HEK293 (cell line): ENCODE measurements around the gene MFSD11.

Experiments used
- BCL11B ChIP-seq: fragments of 450-650 bp; formaldehyde crosslinking; IDR thresholded peaks from 2 replicates; pipeline ENCODE4 v1.5.1; 2016; ENCODE audit warnings: low read depth, missing biosample characterization, missing genetic modification characterization
- GLI2 ChIP-seq: fragments of 450-650 bp; formaldehyde crosslinking; IDR thresholded peaks from 2 replicates; pipeline ENCODE4; 2017; ENCODE audit warnings: missing biosample characterization, missing genetic modification characterization, low read depth, borderline replicate concordance
- MYNN ChIP-seq: fragments of 450-650 bp; formaldehyde crosslinking; IDR thresholded peaks from 2 replicates; pipeline ENCODE4 v1.5.1; 2016; ENCODE audit warnings: missing biosample characterization, missing genetic modification characterization, borderline replicate concordance
- OVOL3 ChIP-seq: fragments of 450-650 bp; formaldehyde crosslinking; IDR thresholded peaks from 2 replicates; pipeline ENCODE4 v1.5.1; 2016; ENCODE audit warnings: missing biosample characterization, missing genetic modification characterization
- PRDM10 ChIP-seq: fragments of 450-650 bp; formaldehyde crosslinking; IDR thresholded peaks from 2 replicates; pipeline ENCODE4 v1.5.1; 2016; ENCODE audit warnings: missing biosample characterization, missing genetic modification characterization
- REST ChIP-seq: fragments of 450-650 bp; formaldehyde crosslinking; IDR thresholded peaks from 2 replicates; pipeline ENCODE4 v1.5.1; 2016; ENCODE audit warnings: missing biosample characterization, missing genetic modification characterization
- ZBTB49 ChIP-seq: fragments of 450-650 bp; formaldehyde crosslinking; IDR thresholded peaks from 2 replicates; pipeline ENCODE4 v1.5.1; 2016; ENCODE audit warnings: missing biosample characterization, missing genetic modification characterization, low read depth
- ZFP3 ChIP-seq: fragments of 450-650 bp; formaldehyde crosslinking; IDR thresholded peaks from 2 replicates; pipeline ENCODE4 v1.5.1; 2016; ENCODE audit warnings: low read depth, missing biosample characterization, missing genetic modification characterization
- ZFP69B ChIP-seq: fragments of 450-650 bp; formaldehyde crosslinking; IDR thresholded peaks from 2 replicates; pipeline ENCODE4 v1.5.1; 2016; ENCODE audit warnings: missing biosample characterization, missing genetic modification characterization
- ZNF10 ChIP-seq: fragments of 450-650 bp; formaldehyde crosslinking; IDR thresholded peaks from 2 replicates; pipeline ENCODE4 v1.5.1; 2017; ENCODE audit warnings: missing biosample characterization, missing genetic modification characterization
- ZNF138 ChIP-seq: fragments of 450-650 bp; formaldehyde crosslinking; IDR thresholded peaks from 2 replicates; pipeline ENCODE4 v1.5.1; 2016; ENCODE audit warnings: missing biosample characterization, missing genetic modification characterization, borderline replicate concordance
- ZNF148 ChIP-seq: fragments of 450-650 bp; formaldehyde crosslinking; IDR thresholded peaks from 2 replicates; pipeline ENCODE4 v1.5.0; 2017; ENCODE audit warnings: missing biosample characterization, missing genetic modification characterization, borderline replicate concordance
- ZNF221 ChIP-seq: fragments of 450-650 bp; formaldehyde crosslinking; IDR thresholded peaks from 2 replicates; pipeline ENCODE4 v1.5.1; 2017; ENCODE audit warnings: missing biosample characterization, missing genetic modification characterization, borderline replicate concordance
- ZNF335 ChIP-seq: fragments of 450-650 bp; formaldehyde crosslinking; conservative IDR thresholded peaks from 2 replicates; pipeline ENCODE4 v1.5.1; 2016; ENCODE audit warnings: missing biosample characterization, missing genetic modification characterization
- ZNF341 ChIP-seq: fragments of 450-650 bp; formaldehyde crosslinking; IDR thresholded peaks from 2 replicates; pipeline ENCODE4; 2016; ENCODE audit warnings: low read depth, missing biosample characterization, missing genetic modification characterization
- ZNF350 ChIP-seq: fragments of 450-650 bp; formaldehyde crosslinking; IDR thresholded peaks from 2 replicates; pipeline ENCODE4 v1.5.0; 2017; ENCODE audit warnings: missing biosample characterization, mild to moderate bottlenecking, missing genetic modification characterization
- ZNF366 ChIP-seq: fragments of 450-650 bp; formaldehyde crosslinking; conservative IDR thresholded peaks from 2 replicates; pipeline ENCODE4 v1.5.1; 2016; ENCODE audit warnings: missing biosample characterization, missing genetic modification characterization
- ZNF391 ChIP-seq: fragments of 450-650 bp; formaldehyde crosslinking; IDR thresholded peaks from 2 replicates; pipeline ENCODE4 v1.5.1; 2016; ENCODE audit warnings: low read depth, missing biosample characterization, missing genetic modification characterization, borderline replicate concordance
- ZNF404 ChIP-seq: fragments of 450-650 bp; formaldehyde crosslinking; IDR thresholded peaks from 2 replicates; pipeline ENCODE4 v1.5.1; 2017; ENCODE audit warnings: missing biosample characterization, missing genetic modification characterization
- ZNF514 ChIP-seq: fragments of 450-650 bp; formaldehyde crosslinking; IDR thresholded peaks from 2 replicates; pipeline ENCODE4 v1.5.1; 2016; ENCODE audit warnings: missing biosample characterization, missing genetic modification characterization
- ZNF544 ChIP-seq: fragments of 450-650 bp; formaldehyde crosslinking; IDR thresholded peaks from 2 replicates; pipeline ENCODE4 v1.5.0; 2017; ENCODE audit warnings: missing biosample characterization, missing genetic modification characterization
- ZNF585B ChIP-seq: fragments of 450-650 bp; formaldehyde crosslinking; IDR thresholded peaks from 2 replicates; pipeline ENCODE4 v1.5.1; 2016; ENCODE audit warnings: missing biosample characterization, missing genetic modification characterization
- ZNF596 ChIP-seq: fragments of 450-650 bp; IDR thresholded peaks from 2 replicates; pipeline ENCODE4 v1.5.0; 2018; ENCODE audit warnings: missing biosample characterization, mild to moderate bottlenecking, missing genetic modification characterization, moderate library complexity
- ZNF610 ChIP-seq: fragments of 450-650 bp; formaldehyde crosslinking; IDR thresholded peaks from 2 replicates; pipeline ENCODE4 v1.5.1; 2016; ENCODE audit warnings: missing biosample characterization, missing genetic modification characterization, borderline replicate concordance
- ZNF701 ChIP-seq: fragments of 450-650 bp; formaldehyde crosslinking; IDR thresholded peaks from 2 replicates; pipeline ENCODE4 v1.5.1; 2016; ENCODE audit warnings: missing biosample characterization, missing genetic modification characterization
- ZNF768 ChIP-seq: fragments of 450-650 bp; formaldehyde crosslinking; IDR thresholded peaks from 2 replicates; pipeline ENCODE4 v1.5.1; 2018; ENCODE audit warnings: missing biosample characterization, mild to moderate bottlenecking, missing genetic modification characterization
- ZSCAN23 ChIP-seq: fragments of 450-650 bp; formaldehyde crosslinking; IDR thresholded peaks from 2 replicates; pipeline ENCODE4 v1.5.1; 2016; ENCODE audit warnings: missing biosample characterization, missing genetic modification characterization

The MFSD11 gene

GRCh38 chr17:76700617-76701470 is 37.1 kb upstream of the MFSD11 start (continued):
- TF ChIP-seq REST (no peak), OVOL3 (tag by site-specific recombination) (no peak), ZNF366 (tag by site-specific recombination) (peak; percentile 89), ZFP3 (no peak), ZNF544 (tag by site-specific recombination) (no peak), GLI2 (tag by site-specific recombination) (no peak), ZNF404 (tag by site-specific recombination) (no peak), ZNF514 (tag by site-specific recombination) (no peak), ZNF335 (tag by site-specific recombination) (no peak), MYNN (tag by site-specific recombination) (no peak), ZNF221 (no peak), BCL11B (tag by site-specific recombination) (no peak), ZNF138 (no peak), ZNF148 (tag by site-specific recombination) (no peak), ZNF596 (no peak), ZFP69B (tag by site-specific recombination) (peak; percentile 75; the same call in 1 of the 2 replicates), ZNF585B (tag by site-specific recombination) (no peak), ZNF391 (tag by site-specific recombination) (no peak), ZNF350 (tag by site-specific recombination) (no peak), ZSCAN23 (peak; percentile 87), ZNF701 (tag by site-specific recombination) (no peak), ZNF10 (tag by site-specific recombination) (no peak), ZNF768 (tag by site-specific recombination) (no peak), PRDM10 (no peak; the same call in 1 of the 2 replicates), ZNF610 (tag by site-specific recombination) (no peak), ZBTB49 (no peak), ZNF341 (tag by site-specific recombination) (peak; percentile 96)
